Activated T-helper 2 cell treated with anti-CD3 and anti-CD28 coated beads, Interferon-gamma antibody, Interleukin-2, Interleukin-4, amounts not matched to agents 10 μg/mL and 5 μg/mL and 100 μg/mL, durations not matched to agents 14 hours and 24 hours and 36 hours (primary cell): ENCODE data around the gene SH3PXD2A. TPM values are rescaled to one million over a fixed set of nuclear protein-coding genes. Genes with fewer than 3 reads are reported as not detected.
"Not testable (repeated sequence)": the region's sequence is repeated elsewhere in the genome, so short reads cannot be mapped to it uniquely, and the experiment has no call there.

Experiments
- DNase-seq: peaks from one replicate; pipeline ENCODE4 v3.0.0; 2021; ENCODE audit warnings: low spot score
- H3K27ac Mint-ChIP-seq: one replicate; pipeline ENCODE4 v1.8.0; 2021; ENCODE audit warnings: mixed read lengths
- H3K27me3 Mint-ChIP-seq: one replicate; pipeline ENCODE4 v1.8.0; 2021; ENCODE audit warnings: low read depth, mixed read lengths
- H3K36me3 Mint-ChIP-seq: one replicate; pipeline ENCODE4 v1.8.0; 2021; ENCODE audit warnings: low read depth, mixed read lengths
- H3K4me1 Mint-ChIP-seq: one replicate; pipeline ENCODE4 v1.8.0; 2021; ENCODE audit warnings: low read depth, mixed read lengths
- H3K4me3 Mint-ChIP-seq: one replicate; pipeline ENCODE4 v1.8.0; 2021; ENCODE audit warnings: low read depth, mild to moderate bottlenecking, moderate library complexity, mixed read lengths
- H3K9me3 Mint-ChIP-seq: one replicate; pipeline ENCODE4 v1.8.0; 2021; ENCODE audit warnings: mixed read lengths
- intact Hi-C: fragments of 100-400 bp; cut with micrococcal nuclease; formaldehyde crosslinking; loops from one replicate; pipeline ENCODE4 v1.15.1; 2023
- total RNA-seq: library from RNA; stranded (reverse); gene quantifications from 2 replicates; pipeline ENCODE4 v1.2.3, GENCODE V29; 2022

Gene SH3PXD2A
- total RNA-seq, 1 donor from 2014 or later: 8.6 TPM

GRCh38 chr10:103740611-103741010 is 114.8 kb downstream of the SH3PXD2A start:
- H3K27me3 Mint-ChIP-seq: no peaks in the 10 kb centered on the region
- no peaks in the 10 kb centered on the region for H3K9me3 Mint-ChIP-seq
- no peak overlapping the region for H3K4me3 Mint-ChIP-seq
- no peak for DNase-seq
- intact Hi-C loops: no loop called here
- no peaks in the 10 kb centered on the region for H3K36me3 Mint-ChIP-seq
- H3K27ac Mint-ChIP-seq: no peak overlapping the region
- H3K4me1 Mint-ChIP-seq: peaks cover 18% of the 10 kb centered on the region

GRCh38 chr10:103739039-103739764 is 116.2 kb downstream of the SH3PXD2A start:
- no peaks in the 10 kb centered on the region for H3K36me3 Mint-ChIP-seq
- intact Hi-C loops: no loop called here
- no peak overlapping the region for H3K4me3 Mint-ChIP-seq
- no peak overlapping the region for H3K27ac Mint-ChIP-seq
- no peaks in the 10 kb centered on the region for H3K9me3 Mint-ChIP-seq
- peaks cover 8% of the 10 kb centered on the region for H3K4me1 Mint-ChIP-seq
- H3K27me3 Mint-ChIP-seq: no peaks in the 10 kb centered on the region
- DNase-seq: no peak

GRCh38 chr10:103737735-103738367 is 117.5 kb downstream of the SH3PXD2A start:
- H3K27me3 Mint-ChIP-seq: no peaks in the 10 kb centered on the region
- peaks cover 4% of the 10 kb centered on the region for H3K4me1 Mint-ChIP-seq
- H3K9me3 Mint-ChIP-seq: no peaks in the 10 kb centered on the region
- H3K27ac Mint-ChIP-seq: no peak overlapping the region
- no peak for DNase-seq
- no peak overlapping the region for H3K4me3 Mint-ChIP-seq
- no peaks in the 10 kb centered on the region for H3K36me3 Mint-ChIP-seq
- intact Hi-C loops: no loop called here

- Mint-ChIP-seq H3K9me3 (no peaks in the 10 kb centered on the region), H3K27me3 (no peaks in the 10 kb centered on the region), H3K4me1 (peaks cover 5% of the 10 kb centered on the region), H3K27ac (no peak overlapping the region), H3K4me3 (no peak overlapping the region), H3K36me3 (no peaks in the 10 kb centered on the region)
- intact Hi-C loops: no loop called here
- no peak for DNase-seq
These were observed 118.6 kb downstream of the SH3PXD2A start for GRCh38 chr10:103736763-103737162.

GRCh38 chr10:103736044-103736443 is 119.3 kb downstream of the SH3PXD2A start:
- Mint-ChIP-seq H3K27ac (no peak overlapping the region), H3K9me3 (no peaks in the 10 kb centered on the region), H3K4me3 (no peak overlapping the region), H3K4me1 (peaks cover 5% of the 10 kb centered on the region), H3K36me3 (no peaks in the 10 kb centered on the region), H3K27me3 (no peaks in the 10 kb centered on the region)
- intact Hi-C loops: no loop called here
- no peak for DNase-seq

GRCh38 chr10:103734731-103735130 is 120.6 kb downstream of the SH3PXD2A start:
- Mint-ChIP-seq H3K27me3 (no peaks in the 10 kb centered on the region), H3K27ac (no peak overlapping the region), H3K9me3 (no peaks in the 10 kb centered on the region), H3K36me3 (no peaks in the 10 kb centered on the region), H3K4me1 (peaks cover 5% of the 10 kb centered on the region), H3K4me3 (no peak overlapping the region)
- intact Hi-C loops: no loop called here
- DNase-seq: no peak

- intact Hi-C loops: no loop called here
- H3K27me3 Mint-ChIP-seq: no peaks in the 10 kb centered on the region
- no peak for DNase-seq
- no peak overlapping the region for H3K27ac Mint-ChIP-seq
- H3K4me1 Mint-ChIP-seq: peaks cover 5% of the 10 kb centered on the region
- H3K9me3 Mint-ChIP-seq: no peaks in the 10 kb centered on the region
- no peaks in the 10 kb centered on the region for H3K36me3 Mint-ChIP-seq
- H3K4me3 Mint-ChIP-seq: no peak overlapping the region
These were observed 122.3 kb downstream of the SH3PXD2A start for GRCh38 chr10:103733045-103733419.

GRCh38 chr10:103732339-103733044 is 122.9 kb downstream of the SH3PXD2A start:
- DNase-seq: no peak
- H3K9me3 Mint-ChIP-seq: no peaks in the 10 kb centered on the region
- H3K36me3 Mint-ChIP-seq: no peaks in the 10 kb centered on the region

GRCh38 chr10:103731609-103732270 is 123.6 kb downstream of the SH3PXD2A start:
- intact Hi-C loops: no loop called here
- Mint-ChIP-seq H3K27me3 (peaks cover 3% of the 10 kb centered on the region), H3K27ac (no peak overlapping the region), H3K4me3 (no peak overlapping the region), H3K36me3 (no peaks in the 10 kb centered on the region), H3K9me3 (no peaks in the 10 kb centered on the region), H3K4me1 (peaks cover 3% of the 10 kb centered on the region)
- DNase-seq: no peak

More at GRCh38 chr10:103732339-103733044, 122.9 kb downstream of the SH3PXD2A start:
- no peaks in the 10 kb centered on the region for H3K27me3 Mint-ChIP-seq
- intact Hi-C loops: no loop called here
- H3K4me1 Mint-ChIP-seq: peaks cover 5% of the 10 kb centered on the region
- H3K27ac Mint-ChIP-seq: no peak overlapping the region
- no peak overlapping the region for H3K4me3 Mint-ChIP-seq

- intact Hi-C loops, H3K9me3 Mint-ChIP-seq, H3K4me3 Mint-ChIP-seq, H3K27ac Mint-ChIP-seq, H3K27me3 Mint-ChIP-seq, DNase-seq, H3K36me3 Mint-ChIP-seq, H3K4me1 Mint-ChIP-seq: not testable (repeated sequence)
These were observed 124.3 kb downstream of the SH3PXD2A start for GRCh38 chr10:103731026-103731425.

- Mint-ChIP-seq H3K36me3 (no peaks in the 10 kb centered on the region), H3K9me3 (no peaks in the 10 kb centered on the region), H3K27ac (no peak overlapping the region), H3K4me3 (no peak overlapping the region), H3K27me3 (peaks cover 5% of the 10 kb centered on the region), H3K4me1 (peaks cover 2% of the 10 kb centered on the region)
- no peak for DNase-seq
- intact Hi-C loops: no loop called here
These were observed 125.5 kb downstream of the SH3PXD2A start for GRCh38 chr10:103729851-103730250.

GRCh38 chr10:103727991-103728689 is 127.2 kb downstream of the SH3PXD2A start:
- no peak for DNase-seq
- Mint-ChIP-seq H3K9me3 (no peaks in the 10 kb centered on the region), H3K36me3 (no peaks in the 10 kb centered on the region), H3K27ac (no peak overlapping the region), H3K27me3 (peaks cover 8% of the 10 kb centered on the region), H3K4me3 (no peak overlapping the region), H3K4me1 (peaks cover 2% of the 10 kb centered on the region)
- intact Hi-C loops: no loop called here
